MCF 10A (cell line): ENCODE results near the gene RUVBL1. TPM values are rescaled to one million over a fixed set of nuclear protein-coding genes. Genes with fewer than 3 reads are reported as not detected.
A peak's percentile ranks its signal among the peaks of the same experiment; 100 is the strongest.

Experiments used
- BruUV-seq: library from RNA; stranded (reverse); fragments of 400-500 nt; replicated peaks from 2 replicates; lab custom pipeline; 2021; lab: Mats Ljungman, UMichigan
- CTCF ChIA-PET: fragments of 300-600 bp; sonication (Branson Sonifier 250); formaldehyde crosslinking; extraction: SDS; loops from one replicate; lab custom pipeline; 2021; ENCODE audit warnings: antibody characterized with exemption, inconsistent platforms; lab: Yijun Ruan, JAX
- POLR2A ChIA-PET: fragments of 300-600, 350-650 bp; sonication (Branson Sonifier 250); formaldehyde crosslinking; extraction: SDS; loops from one replicate; lab custom pipeline; 2020; ENCODE audit warnings: antibody characterized with exemption, inconsistent platforms; lab: Yijun Ruan, JAX
- DNase-seq: peaks from one replicate; pipeline ENCODE4 v3.0.0-alpha.2; 2018; ENCODE audit not compliant: unreplicated experiment
- H3K27ac Mint-ChIP-seq: one replicate; pipeline ENCODE4 v1.8.0; 2022; ENCODE audit warnings: mild to moderate bottlenecking, low read depth, mixed read lengths; ENCODE audit not compliant: unreplicated experiment
- H3K27me3 Mint-ChIP-seq: one replicate; pipeline ENCODE4 v1.8.0; 2022; ENCODE audit warnings: mixed read lengths; ENCODE audit not compliant: insufficient read depth, unreplicated experiment
- H3K36me3 Mint-ChIP-seq: one replicate; pipeline ENCODE4 v1.8.0; 2022; ENCODE audit warnings: mild to moderate bottlenecking, moderate library complexity, mixed read lengths; ENCODE audit not compliant: insufficient read depth, unreplicated experiment
- H3K4me1 Mint-ChIP-seq: one replicate; pipeline ENCODE4 v1.8.0; 2022; ENCODE audit warnings: mixed read lengths; ENCODE audit not compliant: insufficient read depth, unreplicated experiment
- H3K4me3 Mint-ChIP-seq: one replicate; pipeline ENCODE4 v1.8.0; 2022; ENCODE audit warnings: mild to moderate bottlenecking, moderate library complexity, mixed read lengths; ENCODE audit not compliant: unreplicated experiment
- H3K9me3 Mint-ChIP-seq: one replicate; pipeline ENCODE4 v1.8.0; 2022; ENCODE audit warnings: mixed read lengths; ENCODE audit not compliant: unreplicated experiment
- CTCF ChIP-seq: fragments of 200-600 bp; IDR thresholded peaks from one replicate; pipeline ENCODE4 v1.8.0; 2022; ENCODE audit warnings: antibody characterized with exemption, mild to moderate bottlenecking; ENCODE audit not compliant: unreplicated experiment
- intact Hi-C: fragments of 100-400 bp; cut with micrococcal nuclease; formaldehyde crosslinking; loops from 2 replicates; pipeline ENCODE4 v1.14.1; 2022
- total RNA-seq: library from RNA; stranded (reverse); gene quantifications from 2 replicates; pipeline ENCODE4 v1.2.3, GENCODE V29; 2022

The RUVBL1 gene
- total RNA-seq, 1 experiment from 2014 or later: 114 TPM

DNA sequence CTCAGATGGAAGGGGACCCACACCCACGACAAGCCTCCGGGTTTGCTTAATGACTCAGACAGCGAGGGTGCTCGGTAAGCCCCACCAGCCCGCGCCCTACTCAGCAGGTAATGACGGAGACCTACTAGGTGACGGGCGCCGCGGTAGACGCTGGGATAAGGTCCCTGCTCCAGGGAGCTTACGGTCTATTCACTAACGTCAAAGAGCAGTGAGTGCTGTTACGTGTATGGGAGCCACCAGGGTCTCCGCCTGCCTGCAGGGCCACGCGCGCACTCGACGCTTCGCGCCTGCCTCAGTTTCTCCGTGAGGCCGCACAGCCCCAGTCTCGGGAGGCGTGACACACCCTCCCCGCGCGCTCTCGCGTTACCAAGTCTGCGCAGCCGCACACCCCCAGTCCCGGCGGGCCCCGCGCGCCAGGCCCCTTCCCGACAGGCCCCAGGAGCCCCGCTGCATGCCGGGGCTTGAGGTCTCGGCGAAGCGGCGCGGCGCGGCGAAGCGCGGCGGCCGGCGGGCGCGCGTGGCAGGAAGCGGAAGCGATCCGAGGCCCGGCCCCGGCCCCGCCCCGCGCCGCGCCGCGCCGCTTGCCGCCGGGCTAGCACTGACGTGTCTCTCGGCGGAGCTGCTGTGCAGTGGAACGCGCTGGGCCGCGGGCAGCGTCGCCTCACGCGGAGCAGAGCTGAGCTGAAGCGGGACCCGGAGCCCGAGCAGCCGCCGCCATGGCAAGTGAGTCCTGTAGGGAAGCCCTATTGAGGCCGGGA, 71.6 kb downstream of the RUVBL1 start, which contains the start of gene SEC61A1:
TSS of gene SEC61A1 (plus strand) at position 601 of the 758 bp plus-strand sequence. CDS start at position 717, 116 bp downstream.
- peak within 1 kb of the TSS; percentile 100 for H3K4me3 Mint-ChIP-seq
- POLR2A ChIA-PET: interaction anchor here (0.7 to 3.0 kb wide), 10 partner anchors 9 to 461 kb away, joined by 3 to 17 read pairs (median 6); partner anchors contain the start of gene RUVBL1
- DNase-seq: peak; percentile 93
- CTCF ChIA-PET: interaction anchor here (0.6 to 2.1 kb wide), 4 partner anchors 15 to 629 kb away, joined by 3 to 13 read pairs (median 3); no protein-coding TSS in a partner anchor
- peaks cover 37% of the 10 kb centered on the region for H3K4me1 Mint-ChIP-seq
- no peaks in the 10 kb centered on the region for H3K27me3 Mint-ChIP-seq
- no TSS peak for BruUV-seq
- H3K36me3 Mint-ChIP-seq: peaks cover 40% of the 10 kb centered on the region
- intact Hi-C loops: loop anchor here (1.0 kb wide), 1 partner anchor 42 kb away; no protein-coding TSS in a partner anchor
- no peak for TF ChIP-seq CTCF
- H3K9me3 Mint-ChIP-seq: no peaks in the 10 kb centered on the region
- H3K27ac Mint-ChIP-seq: peak within 1 kb of the TSS; percentile 92

GRCh38 chr3:128051459-128051836, 72.2 kb downstream of the RUVBL1 start:
- intact Hi-C loops: no loop called here
- Mint-ChIP-seq H3K4me3 (peak overlapping the region; percentile 100), H3K27me3 (no peaks in the 10 kb centered on the region), H3K36me3 (peaks cover 34% of the 10 kb centered on the region), H3K4me1 (peaks cover 37% of the 10 kb centered on the region), H3K27ac (peak overlapping the region; percentile 92), H3K9me3 (no peaks in the 10 kb centered on the region)
- DNase-seq: no peak
- no TSS peak for BruUV-seq
- ChIA-PET CTCF (interaction anchor here (0.7 to 0.8 kb wide), 2 partner anchors 256 to 629 kb away, joined by 3 read pairs; no protein-coding TSS in a partner anchor), POLR2A (interaction anchor here (0.8 to 3.0 kb wide), 9 partner anchors 9 to 1580 kb away, joined by 3 to 17 read pairs (median 6); partner anchors contain the start of gene RUVBL1)
- TF ChIP-seq CTCF: no peak

DNA sequence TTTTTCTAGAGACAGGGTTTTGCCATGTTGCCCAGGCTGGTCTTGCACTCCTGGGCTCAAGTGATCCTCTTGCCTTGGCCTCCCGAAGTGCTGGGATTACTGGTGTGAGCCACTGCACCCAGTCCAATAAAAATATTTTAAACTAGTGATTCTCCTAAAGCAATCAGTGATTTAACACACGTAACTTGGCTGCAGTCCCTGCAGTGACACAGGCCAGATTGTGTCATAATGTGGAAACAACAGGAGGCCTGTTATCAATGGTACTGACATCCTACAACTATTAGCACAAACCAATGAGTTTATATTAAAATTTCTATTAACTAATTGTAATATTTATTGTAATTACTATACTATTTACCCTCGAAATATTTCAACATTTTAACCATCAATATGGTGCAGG, 73.0 kb downstream of the RUVBL1 start:
- ChIA-PET CTCF (no interaction called here), POLR2A (interaction anchor here (0.8 to 3.0 kb wide), 6 partner anchors 9 to 1579 kb away, joined by 4 to 17 read pairs (median 6); no protein-coding TSS in a partner anchor)
- TF ChIP-seq CTCF: no peak

DNA sequence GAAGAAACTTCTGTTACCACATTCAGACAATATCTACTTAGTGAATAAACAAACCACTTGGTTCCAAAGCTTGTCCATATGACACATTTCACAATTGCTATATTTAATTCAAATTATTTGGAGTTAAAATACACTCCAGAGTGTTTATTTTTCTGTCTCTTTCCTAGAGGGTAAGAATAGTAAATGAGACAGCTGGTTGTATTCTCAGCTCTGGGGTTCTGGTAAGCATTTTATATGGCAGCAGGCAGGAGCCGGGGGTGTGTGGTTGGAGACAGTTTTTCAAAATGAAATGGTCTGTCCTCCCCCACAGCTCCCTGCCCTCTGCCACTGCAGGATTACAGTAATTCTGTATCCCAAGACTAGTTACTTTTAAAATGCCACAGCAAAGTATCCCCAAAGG, 82.3 kb downstream of the RUVBL1 start:
- ChIA-PET CTCF (interaction anchor here (0.8 kb wide), 1 partner anchor 52 kb away, joined by 4 read pairs; no protein-coding TSS in a partner anchor), POLR2A (interaction anchor here (0.9 to 2.0 kb wide), 2 partner anchors 10 to 25 kb away, joined by 3 to 8 read pairs; partner anchors contain the start of gene SEC61A1)
- intact Hi-C loops: no loop called here
- Mint-ChIP-seq H3K36me3 (no peaks in the 10 kb centered on the region), H3K4me3 (no peak overlapping the region), H3K9me3 (no peaks in the 10 kb centered on the region), H3K4me1 (no peaks in the 10 kb centered on the region), H3K27me3 (peaks cover 24% of the 10 kb centered on the region), H3K27ac (no peak overlapping the region)
- no peak for TF ChIP-seq CTCF
- BruUV-seq: no TSS peak
- no peak for DNase-seq

More for the DNA sequence above, 73.0 kb downstream of the RUVBL1 start:
- H3K27ac Mint-ChIP-seq: no peak overlapping the region
- peaks cover 35% of the 10 kb centered on the region for H3K4me1 Mint-ChIP-seq
- no TSS peak for BruUV-seq
- no peaks in the 10 kb centered on the region for H3K9me3 Mint-ChIP-seq
- H3K36me3 Mint-ChIP-seq: peaks cover 27% of the 10 kb centered on the region
- H3K4me3 Mint-ChIP-seq: peak overlapping the region; percentile 100
- intact Hi-C loops: no loop called here
- no peaks in the 10 kb centered on the region for H3K27me3 Mint-ChIP-seq
- peak; percentile 35 for DNase-seq
